Stimulated activated CD4-positive, alpha-beta T cell treated with anti-CD3 and anti-CD28 coated beads, Interleukin-12 subunit alpha, Interleukin-12 subunit beta, amount 100 ng/mL, for 4 hours (primary cell): ENCODE results near the gene ZSCAN18.

Experiments
- DNase-seq: peaks from one replicate; pipeline ENCODE4 v3.0.0-alpha.2; 2020

The ZSCAN18 gene

DNA sequence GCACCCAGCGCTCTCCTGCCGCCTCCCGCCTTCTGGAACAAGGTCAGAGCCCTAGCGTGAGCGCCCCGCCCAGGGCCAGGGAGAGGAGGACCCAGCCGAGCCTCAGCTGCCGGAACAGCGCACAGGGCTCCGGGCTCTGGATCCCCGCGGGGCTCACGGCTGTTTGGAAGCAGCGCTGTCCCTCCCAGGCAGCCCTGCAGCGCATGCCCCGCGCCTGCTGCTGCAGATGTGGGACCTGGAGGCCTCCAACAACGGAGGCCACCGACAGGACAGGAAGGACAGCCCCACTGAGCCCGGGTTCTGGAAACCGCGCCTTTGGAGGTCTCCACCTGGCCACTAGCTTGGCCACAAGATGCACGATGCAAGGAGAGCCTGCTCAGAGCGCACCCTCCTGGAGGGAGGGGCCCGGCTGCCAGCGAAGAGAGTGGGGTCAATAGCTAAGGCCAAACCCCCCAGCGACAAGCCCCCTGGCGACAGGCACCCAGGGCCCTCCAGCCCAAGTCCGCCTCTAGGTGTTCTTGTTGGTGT is 12.6 kb downstream of the ZSCAN18 start:
- no peak for DNase-seq

GRCh38 chr19:58084596-58085347 is 13.3 kb downstream of the ZSCAN18 start:
- no peak for DNase-seq

GRCh38 chr19:58083021-58083420 is 15.0 kb downstream of the ZSCAN18 start:
- no peak for DNase-seq

- DNase-seq, result no peak
Measured at GRCh38 chr19:58079792-58080191, 18.2 kb downstream of the ZSCAN18 start.

DNA sequence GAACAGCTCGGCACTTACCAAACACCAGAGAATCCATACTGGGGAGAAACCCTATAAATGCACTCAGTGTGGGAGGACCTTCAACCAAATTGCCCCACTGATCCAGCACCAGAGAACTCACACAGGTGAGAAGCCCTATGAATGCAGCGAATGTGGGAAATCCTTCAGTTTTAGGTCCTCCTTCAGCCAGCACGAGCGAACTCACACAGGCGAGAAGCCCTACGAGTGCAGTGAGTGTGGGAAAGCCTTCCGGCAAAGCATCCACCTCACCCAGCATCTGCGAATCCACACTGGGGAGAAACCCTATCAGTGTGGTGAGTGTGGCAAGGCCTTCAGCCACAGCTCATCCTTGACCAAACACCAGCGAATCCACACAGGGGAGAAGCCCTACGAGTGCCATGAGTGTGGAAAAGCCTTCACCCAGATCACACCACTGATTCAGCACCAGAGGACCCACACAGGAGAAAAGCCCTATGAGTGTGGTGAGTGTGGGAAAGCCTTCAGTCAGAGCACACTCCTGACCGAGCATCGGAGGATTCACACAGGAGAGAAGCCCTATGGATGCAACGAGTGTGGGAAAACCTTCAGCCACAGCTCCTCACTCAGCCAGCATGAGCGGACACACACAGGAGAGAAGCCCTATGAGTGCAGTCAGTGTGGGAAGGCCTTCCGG is 30.7 kb downstream of the ZSCAN18 start:
- no peak for DNase-seq

- no peak for DNase-seq
Measured at GRCh38 chr19:58063712-58064111, 34.3 kb downstream of the ZSCAN18 start.

DNA sequence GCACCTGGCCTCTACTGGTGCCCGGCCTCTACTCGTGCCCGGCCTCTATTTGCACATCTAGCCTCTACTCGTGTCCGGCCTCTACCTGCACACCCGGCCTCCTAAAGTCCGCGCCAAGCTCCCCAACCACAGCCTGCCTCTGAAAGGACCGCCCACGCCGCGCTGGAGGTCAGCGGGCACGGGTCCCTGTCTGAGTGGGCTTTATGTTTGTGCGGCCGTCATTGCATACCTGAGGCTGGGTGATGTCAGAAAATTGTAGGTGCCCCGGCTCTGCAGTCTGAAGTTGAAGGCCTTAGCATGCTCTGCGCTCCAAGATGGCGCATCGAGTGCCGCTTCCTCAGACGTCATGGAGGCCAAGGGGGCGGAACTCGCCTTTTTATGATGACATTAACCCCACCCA is 37.8 kb downstream of the ZSCAN18 start:
- DNase-seq, result no peak

DNA sequence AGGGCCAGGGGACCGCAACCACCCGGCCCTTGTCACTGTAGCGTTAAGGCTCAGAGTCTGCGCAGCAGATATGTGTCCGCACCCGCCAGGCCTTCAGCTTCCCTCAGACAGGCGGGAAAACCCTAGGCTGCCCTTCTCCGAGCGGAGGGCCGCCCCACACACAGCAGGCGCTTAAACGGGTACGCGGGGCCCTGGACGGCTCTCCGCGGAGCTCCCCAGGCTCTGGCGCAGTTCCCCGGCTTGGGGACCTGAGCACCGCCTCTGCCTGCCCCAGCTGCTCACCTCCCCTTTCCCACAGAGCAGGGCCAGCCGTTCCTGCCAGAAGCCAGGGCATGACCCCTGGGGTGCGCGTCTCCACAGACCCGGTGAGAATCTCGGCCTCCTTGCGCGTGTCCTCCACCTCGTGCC is 38.4 kb downstream of the ZSCAN18 start:
- DNase-seq, result no peak

- DNase-seq, result peak; percentile 59
Measured at GRCh38 chr19:58059003-58059670, 38.9 kb downstream of the ZSCAN18 start, which contains the start of gene ZNF135. Gene ZNF135, plus strand, starts transcription at chr19:58059282. Its CDS starts 721 bp downstream, at chr19:58060003.

GRCh38 chr19:58058467-58058866 is 39.6 kb downstream of the ZSCAN18 start:
- DNase-seq, result no peak

GRCh38 chr19:58056861-58057260 is 41.2 kb downstream of the ZSCAN18 start:
- no peak for DNase-seq

GRCh38 chr19:58056261-58056660 is 41.8 kb downstream of the ZSCAN18 start:
- DNase-seq, result no peak

GRCh38 chr19:58054901-58055874 is 42.8 kb downstream of the ZSCAN18 start:
- no peak for DNase-seq

DNA sequence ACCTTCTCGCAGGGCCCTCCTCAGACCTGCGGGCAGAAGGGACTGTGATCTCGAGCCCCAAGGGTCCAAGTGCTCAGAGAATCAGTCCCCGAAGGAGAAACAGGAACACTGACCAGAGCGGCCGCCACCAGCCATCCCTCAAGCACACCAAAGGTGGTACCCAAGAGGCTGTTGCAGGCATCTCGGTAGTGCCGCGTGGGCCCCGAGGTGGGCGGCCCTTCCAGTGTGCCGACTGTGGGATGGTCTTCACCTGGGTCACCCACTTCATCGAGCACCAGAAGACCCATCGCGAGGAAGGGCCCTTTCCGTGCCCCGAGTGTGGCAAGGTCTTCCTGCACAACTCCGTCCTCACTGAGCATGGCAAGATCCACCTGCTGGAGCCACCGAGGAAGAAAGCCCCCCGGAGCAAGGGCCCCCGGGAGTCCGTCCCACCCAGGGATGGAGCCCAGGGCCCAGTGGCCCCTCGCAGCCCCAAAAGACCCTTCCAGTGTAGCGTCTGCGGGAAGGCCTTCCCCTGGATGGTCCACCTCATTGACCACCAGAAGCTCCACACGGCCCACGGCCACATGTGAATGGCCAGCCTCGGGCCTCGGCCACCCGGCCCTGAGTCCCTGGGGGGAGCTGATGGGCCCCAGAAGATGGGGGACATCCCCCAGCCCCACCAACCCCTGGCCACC is 44.4 kb downstream of the ZSCAN18 start:
- DNase-seq, result no peak

DNA sequence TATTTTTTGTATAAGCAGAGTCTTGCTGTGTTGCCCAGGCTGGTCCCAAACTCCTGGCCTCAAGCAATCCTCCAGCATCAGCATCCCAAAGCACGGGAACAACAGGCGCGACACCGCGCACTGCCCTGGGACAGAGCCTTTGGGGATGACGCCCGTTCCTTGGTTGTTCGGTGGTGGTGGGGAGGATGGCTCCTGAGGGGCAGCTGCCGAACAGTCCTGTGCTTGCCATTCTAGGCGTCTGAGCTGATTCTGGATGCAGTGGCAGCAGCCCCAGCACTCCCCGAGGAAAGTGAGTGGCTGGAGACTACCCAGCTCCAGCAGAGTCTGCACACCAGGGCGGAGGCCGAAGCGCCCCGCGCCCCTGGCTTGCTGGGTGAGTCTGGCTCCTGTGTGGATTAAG is 45.8 kb downstream of the ZSCAN18 start:
- no peak for DNase-seq

DNA sequence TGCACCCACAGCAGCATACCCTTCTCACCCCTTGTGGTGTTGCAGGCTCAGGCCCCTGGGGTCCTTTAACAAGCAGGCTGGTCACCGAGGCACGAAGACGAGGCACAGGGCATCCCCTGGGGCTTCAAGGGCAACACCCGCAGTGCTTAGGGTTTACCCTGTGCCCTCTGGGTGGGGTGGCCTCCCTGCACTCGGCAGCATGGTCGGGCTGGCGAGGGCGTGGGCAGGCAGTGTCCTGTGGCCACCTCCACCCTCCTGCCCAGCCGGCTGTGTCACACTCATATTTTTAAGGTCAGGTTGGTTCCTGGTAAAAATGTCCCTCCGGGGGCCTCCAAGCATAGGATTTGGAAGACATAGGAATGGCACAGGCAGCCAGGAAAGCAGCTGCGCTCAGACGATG is 50.4 kb downstream of the ZSCAN18 start:
- DNase-seq, result no peak

- DNase-seq, result no peak
Measured at GRCh38 chr19:58046856-58047255, 51.2 kb downstream of the ZSCAN18 start.

- DNase-seq, result no peak
Measured at GRCh38 chr19:58045411-58046050, 52.5 kb downstream of the ZSCAN18 start.

GRCh38 chr19:58044886-58045285 is 53.1 kb downstream of the ZSCAN18 start:
- DNase-seq, result no peak

GRCh38 chr19:58044391-58044790 is 53.6 kb downstream of the ZSCAN18 start:
- no peak for DNase-seq
